ENCODE results near the gene NUP98.
"Not testable (repeated sequence)": the region's sequence is repeated elsewhere in the genome, so short reads cannot be mapped to it uniquely, and the experiment has no call there.

Gene NUP98

DNA sequence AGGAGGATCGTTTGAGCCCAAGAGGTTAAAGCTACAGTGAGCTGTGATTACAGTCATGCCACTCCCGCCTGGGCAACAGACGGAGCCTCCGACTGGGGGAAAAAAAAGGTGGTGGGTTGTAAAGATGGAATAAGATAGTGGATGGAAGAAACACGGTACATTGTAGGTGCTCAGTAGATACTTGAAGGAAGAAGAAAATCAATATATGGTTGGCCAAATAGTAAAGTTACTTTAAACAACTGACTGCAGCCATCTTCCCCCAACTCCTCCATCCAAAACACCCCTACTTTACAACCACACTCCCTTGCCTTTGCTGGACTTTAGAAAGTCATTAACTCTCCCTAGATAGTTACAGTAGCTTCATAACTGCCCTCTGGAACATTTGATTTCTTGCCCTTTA, 2.5 kb upstream of the NUP98 start:
- no peak for DNase-seq (ENCODE audit: low read depth)
- TF ChIP-seq, protein P1, sequence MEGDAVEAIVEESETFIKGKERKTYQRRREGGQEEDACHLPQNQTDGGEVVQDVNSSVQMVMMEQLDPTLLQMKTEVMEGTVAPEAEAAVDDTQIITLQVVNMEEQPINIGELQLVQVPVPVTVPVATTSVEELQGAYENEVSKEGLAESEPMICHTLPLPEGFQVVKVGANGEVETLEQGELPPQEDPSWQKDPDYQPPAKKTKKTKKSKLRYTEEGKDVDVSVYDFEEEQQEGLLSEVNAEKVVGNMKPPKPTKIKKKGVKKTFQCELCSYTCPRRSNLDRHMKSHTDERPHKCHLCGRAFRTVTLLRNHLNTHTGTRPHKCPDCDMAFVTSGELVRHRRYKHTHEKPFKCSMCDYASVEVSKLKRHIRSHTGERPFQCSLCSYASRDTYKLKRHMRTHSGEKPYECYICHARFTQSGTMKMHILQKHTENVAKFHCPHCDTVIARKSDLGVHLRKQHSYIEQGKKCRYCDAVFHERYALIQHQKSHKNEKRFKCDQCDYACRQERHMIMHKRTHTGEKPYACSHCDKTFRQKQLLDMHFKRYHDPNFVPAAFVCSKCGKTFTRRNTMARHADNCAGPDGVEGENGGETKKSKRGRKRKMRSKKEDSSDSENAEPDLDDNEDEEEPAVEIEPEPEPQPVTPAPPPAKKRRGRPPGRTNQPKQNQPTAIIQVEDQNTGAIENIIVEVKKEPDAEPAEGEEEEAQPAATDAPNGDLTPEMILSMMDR (IDR thresholded peaks at IDR 0.05; ENCODE audit: control insufficient read depth, extremely low read depth, insufficient read depth): no peak
- no peak overlapping the region for H3K4me3 ChIP-seq (ENCODE audit: low read depth, low read length)

DNA sequence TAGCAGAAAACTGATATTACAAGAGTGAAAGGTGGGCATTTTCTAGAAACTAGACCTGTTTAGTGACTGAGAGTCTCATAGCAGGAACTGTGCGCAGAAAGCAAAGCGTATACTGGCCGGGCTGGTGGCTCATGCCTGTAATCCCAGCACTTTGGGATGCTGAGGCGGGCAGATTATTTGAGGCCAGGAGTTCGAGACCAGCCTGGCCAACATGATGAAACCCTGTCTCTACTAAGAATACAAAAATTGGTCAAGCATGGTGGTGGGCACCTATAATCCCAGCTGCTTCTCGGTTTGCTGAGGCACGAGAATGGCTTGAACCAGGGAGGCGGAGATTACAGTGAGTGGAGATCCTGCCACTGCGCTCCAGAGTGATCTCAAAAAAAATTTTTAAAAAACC, 1.8 kb upstream of the NUP98 start:
- no peak overlapping the region for H3K4me3 ChIP-seq (ENCODE audit: low read depth, low read length)
- TF ChIP-seq, protein P1 (IDR thresholded peaks at IDR 0.05; ENCODE audit: control insufficient read depth, extremely low read depth, insufficient read depth): no peak
- DNase-seq (ENCODE audit: low read depth): no peak

DNA sequence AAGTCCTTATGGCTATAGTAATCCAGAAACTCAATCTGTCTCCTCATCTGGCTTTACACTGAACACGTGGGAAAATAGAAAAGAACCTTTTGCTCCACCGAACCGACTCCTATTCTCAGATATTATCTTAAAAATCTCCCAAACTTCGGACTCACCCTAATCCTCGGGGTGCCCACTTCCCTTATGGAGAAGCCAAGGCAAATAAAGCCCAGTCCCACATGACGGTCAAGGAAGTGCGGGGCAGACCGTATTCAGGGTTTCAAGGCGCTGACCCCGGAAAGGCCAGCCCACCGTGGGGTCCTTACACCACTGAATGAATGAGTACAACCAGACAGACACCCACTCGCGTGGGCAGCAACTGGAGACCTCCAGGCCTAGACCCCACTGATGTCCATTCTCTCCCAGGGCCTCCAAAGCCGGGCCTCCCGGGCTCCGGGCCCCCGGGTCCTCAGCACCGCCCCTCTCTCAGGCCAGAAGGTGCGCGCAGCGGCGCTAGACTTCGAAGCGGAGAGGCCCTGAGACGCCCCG, 489 bp downstream of the NUP98 start:
- DNase-seq (ENCODE audit: low read depth): no peak
- TF ChIP-seq, protein P1 (IDR thresholded peaks at IDR 0.05; ENCODE audit: control insufficient read depth, extremely low read depth, insufficient read depth): no peak
- peak overlapping the region; percentile 99 for H3K4me3 ChIP-seq (ENCODE audit: low read depth, low read length)

DNA sequence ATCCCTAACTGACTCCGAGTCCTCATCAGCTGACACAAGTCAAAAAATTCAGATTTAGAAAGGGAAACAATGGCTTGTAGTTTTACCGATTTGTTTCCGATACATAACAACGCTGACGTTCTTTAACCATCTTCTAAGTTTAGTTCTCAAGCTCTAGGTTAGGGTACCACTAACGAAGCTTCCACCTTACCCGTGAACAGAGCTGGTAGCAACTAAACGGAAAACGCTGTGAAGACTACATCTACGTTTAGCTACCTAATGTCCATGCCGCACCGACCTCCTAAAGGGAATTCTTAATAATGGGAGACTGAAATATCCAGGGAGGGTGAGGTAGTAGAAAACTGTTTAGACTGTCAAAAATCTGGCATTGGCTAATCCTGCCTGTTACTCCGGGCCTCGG, 1.0 kb downstream of the NUP98 start:
- no peak for DNase-seq (ENCODE audit: low read depth)
- TF ChIP-seq, protein P1 (IDR thresholded peaks at IDR 0.05; ENCODE audit: control insufficient read depth, extremely low read depth, insufficient read depth): no peak
- peak overlapping the region; percentile 99 for H3K4me3 ChIP-seq (ENCODE audit: low read depth, low read length)

DNA sequence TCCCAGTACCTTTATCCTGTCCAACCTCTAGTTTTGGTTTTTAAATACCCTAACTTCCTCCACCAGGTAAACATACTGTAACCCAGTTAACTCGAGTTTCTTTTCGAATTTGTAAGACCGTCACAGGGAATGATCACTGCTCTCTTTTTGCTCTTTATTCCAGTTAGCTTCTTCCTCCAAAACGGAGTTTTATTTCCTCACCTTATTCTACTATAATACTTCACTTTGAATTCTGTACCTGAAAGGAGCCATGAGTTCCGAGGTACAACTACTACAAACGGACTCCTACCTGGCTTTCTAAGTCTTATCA, 1.4 kb downstream of the NUP98 start:
- peak overlapping the region; percentile 99 for H3K4me3 ChIP-seq (ENCODE audit: low read depth, low read length)

DNA sequence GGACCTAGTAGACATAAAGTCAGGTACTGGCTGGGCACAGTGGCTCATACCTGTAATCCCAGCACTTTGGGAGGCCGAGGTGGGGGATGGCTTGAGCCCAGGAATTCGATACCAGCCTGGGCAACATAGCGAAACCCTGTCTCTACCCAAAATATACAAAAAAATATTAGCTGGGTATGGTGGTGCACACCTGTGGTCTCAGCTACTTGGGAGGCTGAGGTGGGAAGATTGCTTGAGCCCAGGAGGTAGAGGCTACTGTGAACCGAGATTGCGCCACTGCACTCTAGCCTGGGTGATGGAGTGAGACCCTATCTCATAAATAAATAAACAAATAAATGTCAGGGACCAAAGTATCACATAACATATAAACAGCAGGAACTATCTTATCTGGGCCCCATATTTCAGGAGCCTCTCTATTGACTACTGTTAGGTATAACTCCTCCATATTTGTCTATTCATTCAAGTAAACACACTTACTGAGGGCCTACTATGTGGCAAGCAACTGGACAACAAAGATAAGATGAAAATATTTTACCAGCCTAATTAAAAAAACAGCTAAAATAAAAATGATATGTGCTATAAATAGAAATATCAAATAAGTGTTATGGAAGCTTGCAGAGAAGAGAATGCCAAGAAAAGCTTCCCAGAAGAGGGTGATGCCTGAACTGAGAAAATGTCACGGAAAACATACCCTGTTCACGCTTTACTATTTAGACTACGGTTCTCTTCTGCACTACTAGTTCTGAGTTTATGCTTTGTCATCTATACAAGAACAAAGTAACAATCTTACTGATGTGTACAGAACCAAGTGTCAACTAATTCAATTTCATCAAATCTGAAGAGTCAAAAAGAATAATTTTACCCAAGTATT, 2.0 kb downstream of the NUP98 start:
- no peak for DNase-seq (ENCODE audit: low read depth)
- TF ChIP-seq, protein P1 (IDR thresholded peaks at IDR 0.05; ENCODE audit: control insufficient read depth, extremely low read depth, insufficient read depth): no peak
- peak overlapping the region; percentile 99 for H3K4me3 ChIP-seq (ENCODE audit: low read depth, low read length)

More for the DNA sequence above, 1.4 kb downstream of the NUP98 start:
- DNase-seq (ENCODE audit: low read depth): no peak
- TF ChIP-seq, protein P1 (IDR thresholded peaks at IDR 0.05; ENCODE audit: control insufficient read depth, extremely low read depth, insufficient read depth): no peak

DNA sequence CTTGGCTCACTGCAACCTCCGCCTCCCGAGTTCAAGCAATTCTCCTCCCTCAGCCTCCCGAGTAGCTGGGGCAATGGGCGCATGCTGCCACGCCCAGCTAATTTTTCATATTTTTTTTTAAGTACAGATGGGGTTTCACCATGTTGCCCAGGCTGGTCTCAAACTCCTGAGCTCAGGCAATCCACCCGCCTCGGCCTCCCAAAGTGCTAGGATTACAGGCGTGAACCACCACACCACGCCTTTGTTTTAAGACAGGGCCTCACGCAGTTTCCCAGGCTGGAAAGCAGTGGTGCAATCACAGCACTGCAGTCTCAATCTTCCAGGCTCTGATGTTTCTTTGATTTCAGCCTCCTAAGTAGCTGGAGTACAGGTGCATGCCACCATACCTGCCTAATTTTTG, 3.0 kb downstream of the NUP98 start:
- DNase-seq (ENCODE audit: low read depth); H3K4me3 ChIP-seq (ENCODE audit: low read depth, low read length): not testable (repeated sequence)
